Progenitor cell of endocrine pancreas (in vitro differentiated cells): ENCODE measurements around the gene ZNF214. TPM values are rescaled to one million over a fixed set of nuclear protein-coding genes. Genes with fewer than 3 reads are reported as not detected.
A peak's percentile ranks its signal among the peaks of the same experiment; 100 is the strongest.

Experiments
- DNase-seq: peaks from one replicate; pipeline ENCODE4 v3.0.0; 2021; ENCODE audit warnings: low spot score; ENCODE audit not compliant: unreplicated experiment
- H3K27ac Mint-ChIP-seq: 2 replicates; pipeline ENCODE4 v1.8.0; 2021; ENCODE audit warnings: mild to moderate bottlenecking, moderate library complexity, mixed read lengths
- H3K27me3 Mint-ChIP-seq: 2 replicates; pipeline ENCODE4 v1.8.0; 2021; ENCODE audit warnings: mixed read lengths
- H3K36me3 Mint-ChIP-seq: 2 replicates; pipeline ENCODE4 v1.8.0; 2022; ENCODE audit warnings: mixed read lengths; ENCODE audit not compliant: insufficient read depth
- H3K4me1 Mint-ChIP-seq: 2 replicates; pipeline ENCODE4 v1.8.0; 2021; ENCODE audit warnings: low read depth, mixed read lengths
- H3K4me3 Mint-ChIP-seq: 2 replicates; pipeline ENCODE4 v1.8.0; 2021; ENCODE audit warnings: low read depth, mild to moderate bottlenecking, moderate library complexity, mixed read lengths
- H3K9me3 Mint-ChIP-seq: 2 replicates; pipeline ENCODE4 v1.8.0; 2021; ENCODE audit warnings: low read depth, mixed read lengths
- CTCF ChIP-seq: fragments of 200-600 bp; sonication (generic); IDR thresholded peaks from one replicate; pipeline ENCODE4 v1.5.0; 2021; ENCODE audit warnings: antibody characterized with exemption, mild to moderate bottlenecking; ENCODE audit not compliant: unreplicated experiment
- total RNA-seq: library from RNA; stranded (reverse); gene quantifications from 2 replicates; pipeline ENCODE4 v1.2.1, GENCODE V29; 2021

Gene ZNF214
- total RNA-seq, 1 donor from 2014 or later = 11.4 TPM

DNA sequence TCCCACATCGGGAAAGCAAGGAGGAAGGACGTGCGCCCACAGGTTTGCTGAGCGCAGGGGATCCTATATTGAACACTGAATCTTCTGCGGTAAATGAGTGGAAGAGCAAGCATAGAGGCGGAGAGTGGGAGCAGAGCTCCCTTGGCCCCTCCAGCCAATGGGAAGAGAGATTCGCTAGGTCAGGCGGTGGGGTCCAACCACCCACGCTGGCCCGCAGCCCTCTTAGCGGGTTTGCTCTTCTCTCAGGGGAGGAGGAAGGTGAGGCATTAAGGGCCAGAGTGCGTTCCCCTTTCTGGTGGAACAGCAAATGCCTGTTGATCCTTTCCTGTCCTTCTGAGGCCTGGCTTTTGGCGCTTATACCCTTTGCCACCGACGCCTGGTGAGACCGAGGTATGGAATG, 10.7 kb upstream of the ZNF214 start:
- Mint-ChIP-seq H3K27me3 (peaks cover 14% of the 10 kb centered on the region), H3K4me3 (no peak overlapping the region), H3K36me3 (no peaks in the 10 kb centered on the region), H3K27ac (no peak overlapping the region), H3K4me1 (peaks cover 2% of the 10 kb centered on the region), H3K9me3 (no peaks in the 10 kb centered on the region)
- TF ChIP-seq CTCF = no peak
- DNase-seq = no peak

GRCh38 chr11:7028141-7028540, 8.0 kb upstream of the ZNF214 start:
- H3K4me1 Mint-ChIP-seq = no peaks in the 10 kb centered on the region
- peaks cover 30% of the 10 kb centered on the region for H3K27me3 Mint-ChIP-seq
- no peak overlapping the region for H3K4me3 Mint-ChIP-seq
- TF ChIP-seq CTCF = no peak
- no peaks in the 10 kb centered on the region for H3K9me3 Mint-ChIP-seq
- H3K36me3 Mint-ChIP-seq = no peaks in the 10 kb centered on the region
- H3K27ac Mint-ChIP-seq = no peak overlapping the region
- no peak for DNase-seq

DNA sequence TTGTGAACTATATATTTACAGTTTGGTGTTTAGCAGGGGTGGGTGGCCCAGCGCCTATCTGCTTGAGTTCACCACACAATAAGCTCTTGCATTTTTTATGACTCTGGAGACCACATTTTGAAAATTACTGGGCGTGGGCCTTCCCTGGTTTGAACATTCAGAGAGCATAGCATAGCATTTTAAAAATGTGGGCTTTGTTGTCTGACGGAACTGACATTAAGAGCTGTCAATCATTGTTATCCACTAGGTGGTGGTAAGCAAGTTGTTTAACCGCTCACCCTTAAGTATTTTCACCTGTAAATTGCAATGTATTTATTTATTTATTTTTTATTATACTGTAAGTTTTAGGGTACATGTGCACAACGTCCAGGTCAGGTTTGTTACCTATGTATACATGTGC, 1.2 kb upstream of the ZNF214 start:
- peaks cover 3% of the 10 kb centered on the region for H3K36me3 Mint-ChIP-seq
- peak overlapping the region; percentile 94 for H3K4me3 Mint-ChIP-seq
- TF ChIP-seq CTCF = no peak
- no peaks in the 10 kb centered on the region for H3K9me3 Mint-ChIP-seq
- no peak for DNase-seq
- H3K27me3 Mint-ChIP-seq = peaks cover 19% of the 10 kb centered on the region
- no peak overlapping the region for H3K27ac Mint-ChIP-seq
- H3K4me1 Mint-ChIP-seq = peaks cover 10% of the 10 kb centered on the region

DNA sequence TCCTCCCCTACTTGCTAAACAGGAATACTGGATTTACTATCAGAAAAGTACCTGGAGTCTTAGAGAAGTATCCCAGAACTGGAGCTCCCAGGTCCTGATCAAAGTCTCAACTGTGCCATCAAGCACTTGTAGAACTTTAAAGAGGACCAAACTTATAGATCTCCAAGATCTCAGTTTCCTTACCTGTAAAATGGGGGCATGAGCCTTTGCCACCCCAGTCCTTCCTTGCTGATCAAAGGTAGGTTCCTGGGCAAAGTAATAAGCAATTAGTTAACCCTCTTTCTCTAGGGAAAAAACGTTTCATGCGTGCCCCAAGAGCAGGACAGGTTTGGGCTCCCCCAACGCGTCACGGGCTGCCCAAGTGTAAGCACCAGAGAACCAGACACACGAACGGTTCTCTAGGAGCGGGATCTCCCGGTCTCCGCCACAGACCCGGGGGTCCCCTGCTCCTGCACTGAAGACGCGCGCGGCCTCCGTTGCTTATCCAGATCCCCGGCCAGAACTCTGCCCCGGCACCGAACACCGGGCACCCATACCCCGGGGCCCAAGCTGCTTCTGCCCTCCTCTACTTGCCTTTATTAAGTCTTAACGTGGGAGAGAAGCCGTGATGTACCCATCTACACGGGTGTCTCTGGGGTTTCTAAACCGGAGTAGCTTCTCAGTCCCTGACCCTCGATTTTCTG, 505 bp downstream of the ZNF214 start:
- peaks cover 8% of the 10 kb centered on the region for H3K27me3 Mint-ChIP-seq
- peak; percentile 14 for DNase-seq
- H3K36me3 Mint-ChIP-seq = peaks cover 3% of the 10 kb centered on the region
- H3K9me3 Mint-ChIP-seq = no peaks in the 10 kb centered on the region
- peak overlapping the region; percentile 96 for H3K27ac Mint-ChIP-seq
- peak overlapping the region; percentile 94 for H3K4me3 Mint-ChIP-seq
- peaks cover 10% of the 10 kb centered on the region for H3K4me1 Mint-ChIP-seq
- no peak for TF ChIP-seq CTCF

DNA sequence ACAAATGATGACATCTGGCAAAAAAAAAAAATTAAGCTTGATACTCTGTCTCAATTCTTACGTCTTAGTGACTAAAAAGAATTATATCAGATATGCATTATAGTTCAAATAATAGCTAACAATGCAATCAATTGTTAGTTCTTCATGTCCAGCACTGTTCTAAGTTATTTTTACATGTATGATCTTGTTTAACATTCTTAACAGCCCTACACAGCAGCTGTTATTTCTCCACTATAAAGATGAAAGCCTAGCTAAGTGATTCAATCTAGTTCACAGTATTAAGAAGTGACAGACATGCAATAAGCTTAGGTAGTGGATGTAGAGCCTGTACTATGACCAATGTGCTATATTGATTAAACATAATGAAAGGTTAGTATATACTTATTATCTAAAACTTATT, 4.1 kb downstream of the ZNF214 start:
- no peak for DNase-seq
- Mint-ChIP-seq H3K27me3 (no peaks in the 10 kb centered on the region), H3K36me3 (peaks cover 8% of the 10 kb centered on the region), H3K27ac (no peak overlapping the region), H3K4me1 (peaks cover 17% of the 10 kb centered on the region), H3K9me3 (no peaks in the 10 kb centered on the region), H3K4me3 (no peak overlapping the region)
- TF ChIP-seq CTCF = no peak
